ENCODE results near the gene RIMBP2.

The RIMBP2 gene

GRCh38 chr12:130357241-130357640, 358.9 kb downstream of the RIMBP2 start:
- no peak for DNase-seq (ENCODE audit: low spot score)

GRCh38 chr12:130356222-130356621, 359.9 kb downstream of the RIMBP2 start:
- DNase-seq (ENCODE audit: low spot score), result no peak

GRCh38 chr12:130354407-130354806, 361.7 kb downstream of the RIMBP2 start:
- no peak for DNase-seq (ENCODE audit: low spot score)

DNA sequence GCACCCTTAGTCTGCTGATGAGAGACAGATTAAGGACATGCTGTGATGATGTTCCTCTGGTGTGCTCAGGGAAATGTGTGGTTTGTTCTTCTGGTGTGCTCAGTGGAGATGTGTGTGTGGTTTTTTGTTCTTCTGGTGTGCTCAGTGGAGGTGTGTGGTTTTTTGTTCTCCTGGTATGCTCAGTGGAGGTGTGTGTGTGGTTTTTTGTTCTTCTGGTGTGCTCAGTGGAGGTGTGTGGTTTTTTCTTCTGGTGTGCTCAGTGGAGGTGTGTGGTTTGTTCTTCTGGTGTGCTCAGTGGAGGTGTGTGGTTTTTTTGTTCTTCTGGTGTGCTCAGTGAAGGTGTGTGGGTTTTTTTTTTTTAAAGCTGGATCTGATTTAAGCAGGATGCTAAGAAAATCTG, 363.0 kb downstream of the RIMBP2 start:
- DNase-seq (ENCODE audit: low spot score), result no peak

DNA sequence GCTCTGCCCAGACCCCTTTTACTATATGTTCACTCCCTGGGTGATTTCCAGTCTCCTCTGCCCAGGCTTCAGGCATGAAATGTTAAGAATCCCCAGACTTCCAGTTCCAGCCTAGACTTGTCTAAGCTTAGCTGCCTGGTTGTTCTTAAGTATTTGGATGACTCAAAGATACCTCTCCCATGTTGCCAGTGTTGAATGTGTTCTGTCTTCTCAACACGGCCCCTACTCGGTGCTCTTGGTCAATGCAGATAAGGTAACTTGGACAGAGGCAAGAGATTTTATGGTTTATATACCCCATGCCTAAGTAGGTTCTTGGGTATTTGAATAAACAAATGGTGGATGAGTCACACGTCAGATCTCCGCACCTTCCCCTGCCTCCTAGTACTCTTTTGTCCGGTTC, 364.8 kb downstream of the RIMBP2 start:
- no peak for DNase-seq (ENCODE audit: low spot score)

GRCh38 chr12:130350715-130351114, 365.4 kb downstream of the RIMBP2 start:
- no peak for DNase-seq (ENCODE audit: low spot score)

GRCh38 chr12:130347588-130347987, 368.5 kb downstream of the RIMBP2 start:
- no peak for DNase-seq (ENCODE audit: low spot score)

All from RKO (cell line).